Colon (tissue), 2 donors: ENCODE measurements around the gene LCP2.

Experiments
- FAIRE-seq: peaks from 2 replicates; lab custom pipeline; 2012; peaks lifted over from hg19 to GRCh38; lab: Jason Lieb, UNC
- donor health status: control.
- donor health status: control.

The LCP2 gene

GRCh38 chr5:170296036-170296934 lies 1.3 kb downstream of the LCP2 start:
- no peak for FAIRE-seq

GRCh38 chr5:170294556-170294955 lies 3.0 kb downstream of the LCP2 start:
- FAIRE-seq = no peak

DNA sequence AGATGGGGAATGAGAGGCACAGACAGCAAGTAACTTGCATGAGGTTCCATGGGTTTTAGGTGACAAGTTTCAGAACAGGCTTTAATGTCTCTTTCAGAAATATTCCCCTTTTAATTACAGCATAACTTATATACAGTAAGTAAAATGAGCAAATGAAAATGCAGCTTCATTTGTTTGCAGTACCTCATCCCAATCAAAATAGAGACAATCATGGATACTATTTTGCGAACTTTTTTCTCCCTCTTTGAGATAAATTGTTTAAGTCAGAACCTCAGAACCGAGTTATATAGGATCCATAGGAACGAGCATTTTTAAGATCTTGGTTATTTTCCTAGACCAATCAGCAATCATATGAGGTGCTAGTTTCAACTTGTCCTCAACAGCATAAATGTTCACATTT lies 3.5 kb downstream of the LCP2 start:
- FAIRE-seq = no peak

DNA sequence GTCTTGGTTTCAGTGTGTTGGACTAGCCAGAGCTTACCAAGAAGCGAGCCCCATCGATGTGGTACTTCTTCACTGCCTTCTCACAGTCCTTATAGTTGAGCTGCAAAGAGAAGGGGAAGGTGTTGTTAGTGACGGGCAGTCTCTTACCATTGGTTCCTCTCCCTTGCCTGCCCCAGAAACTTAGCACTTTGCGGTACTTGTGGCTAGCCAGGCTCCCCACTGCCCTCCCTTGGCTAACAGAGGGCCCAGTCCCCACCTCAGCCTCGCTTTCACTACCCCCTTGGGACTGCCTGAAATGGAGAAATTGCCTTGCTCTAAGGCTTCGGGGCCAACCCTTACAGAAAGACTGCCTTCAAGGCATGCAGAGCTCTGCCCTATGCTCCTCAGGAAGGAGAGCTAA lies 4.3 kb downstream of the LCP2 start:
- no peak for FAIRE-seq

GRCh38 chr5:170292179-170293104 lies 5.1 kb downstream of the LCP2 start:
- FAIRE-seq = no peak

- no peak for FAIRE-seq
Measured at GRCh38 chr5:170290498-170290897, 7.1 kb downstream of the LCP2 start.

GRCh38 chr5:170289764-170290163 lies 7.8 kb downstream of the LCP2 start:
- FAIRE-seq = no peak

GRCh38 chr5:170289121-170289520 lies 8.5 kb downstream of the LCP2 start:
- FAIRE-seq = no peak

DNA sequence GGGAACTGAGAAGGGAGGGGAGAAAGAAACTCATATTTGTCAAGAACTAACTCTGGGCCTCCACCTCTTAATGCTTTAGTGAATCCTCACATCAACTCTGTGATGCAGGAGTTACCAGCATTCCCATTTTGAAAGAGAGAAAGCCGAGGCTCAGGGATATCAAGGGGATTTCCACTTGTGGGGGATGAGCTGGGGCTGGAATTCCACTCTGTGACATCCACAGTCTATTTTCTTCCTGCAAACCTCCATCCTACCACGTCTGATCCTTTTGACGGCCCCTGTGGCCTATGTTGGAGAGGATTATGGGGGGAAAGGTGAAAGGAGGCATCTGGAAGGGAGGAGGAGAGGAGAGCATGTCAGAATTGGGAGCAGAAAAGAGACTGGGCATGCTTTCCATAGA lies 9.0 kb downstream of the LCP2 start:
- FAIRE-seq = no peak

GRCh38 chr5:170288151-170288550 lies 9.4 kb downstream of the LCP2 start:
- no peak for FAIRE-seq

DNA sequence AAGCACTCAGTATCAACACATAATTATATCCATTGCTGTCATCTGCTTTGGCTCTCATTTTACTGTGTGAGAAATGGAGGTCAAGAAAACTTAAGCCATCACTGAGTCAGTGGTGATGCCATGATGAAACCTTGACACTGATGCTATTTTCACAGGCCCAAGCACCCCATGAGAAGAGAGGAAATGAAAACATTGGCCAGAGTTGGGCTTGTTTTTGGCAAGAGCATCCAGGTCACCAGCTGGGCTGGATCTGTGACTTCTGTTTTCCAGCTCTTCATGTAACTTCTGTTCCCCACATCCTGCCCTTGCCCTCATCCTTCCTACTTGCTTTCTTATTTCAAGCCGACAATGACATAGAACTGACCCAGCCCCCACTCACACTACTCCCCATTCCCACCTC lies 10.0 kb downstream of the LCP2 start:
- no peak for FAIRE-seq

GRCh38 chr5:170286386-170286925 lies 11.1 kb downstream of the LCP2 start:
- no peak for FAIRE-seq

DNA sequence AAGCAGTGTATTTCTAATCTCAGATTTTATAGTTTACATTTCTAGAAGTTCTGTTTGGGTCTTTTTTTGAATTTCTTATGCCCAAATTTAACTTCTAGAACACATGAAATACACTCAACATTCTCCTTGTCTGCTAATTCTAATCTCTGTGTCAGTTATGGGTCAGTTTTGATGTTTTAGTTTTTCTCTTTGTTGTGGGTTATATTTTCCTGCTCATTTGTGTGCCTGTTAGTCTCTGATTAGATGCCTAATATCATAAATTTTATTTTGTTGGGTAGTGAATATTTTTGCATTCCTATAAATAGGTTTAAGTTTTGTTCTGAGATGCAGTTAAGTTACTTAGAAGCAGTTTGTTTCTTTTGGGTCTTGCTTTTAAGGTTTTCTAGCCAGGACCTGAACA lies 12.4 kb downstream of the LCP2 start:
- FAIRE-seq = no peak

- no peak for FAIRE-seq
Measured at GRCh38 chr5:170284231-170284630, 13.3 kb downstream of the LCP2 start.

- FAIRE-seq = no peak
Measured at GRCh38 chr5:170283296-170283695, 14.3 kb downstream of the LCP2 start.

DNA sequence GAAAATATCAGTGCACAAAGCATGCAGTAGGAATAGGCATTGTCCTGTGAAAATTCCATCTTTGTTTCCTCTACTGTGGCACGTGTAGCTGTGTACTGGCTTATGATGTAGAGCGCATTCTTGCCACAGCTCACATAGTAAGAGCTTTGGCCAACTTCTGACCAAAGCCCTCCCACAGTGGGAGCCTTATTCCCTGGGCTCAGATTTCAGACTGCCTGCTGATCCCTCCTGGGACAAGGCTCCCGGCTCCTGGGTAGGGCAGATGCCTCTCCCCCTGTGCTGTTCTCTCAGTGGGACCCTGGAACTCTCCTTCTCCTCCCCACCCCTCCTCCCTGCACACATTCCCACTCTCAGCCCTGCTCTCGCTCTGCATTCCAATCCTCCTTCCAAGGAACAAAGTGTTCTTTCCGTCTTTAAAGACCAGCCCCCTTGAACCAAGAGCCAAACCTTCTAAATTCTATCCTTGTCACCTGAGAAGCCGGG lies 17.5 kb downstream of the LCP2 start:
- FAIRE-seq = no peak

GRCh38 chr5:170279459-170279817 lies 18.1 kb downstream of the LCP2 start:
- no peak for FAIRE-seq

DNA sequence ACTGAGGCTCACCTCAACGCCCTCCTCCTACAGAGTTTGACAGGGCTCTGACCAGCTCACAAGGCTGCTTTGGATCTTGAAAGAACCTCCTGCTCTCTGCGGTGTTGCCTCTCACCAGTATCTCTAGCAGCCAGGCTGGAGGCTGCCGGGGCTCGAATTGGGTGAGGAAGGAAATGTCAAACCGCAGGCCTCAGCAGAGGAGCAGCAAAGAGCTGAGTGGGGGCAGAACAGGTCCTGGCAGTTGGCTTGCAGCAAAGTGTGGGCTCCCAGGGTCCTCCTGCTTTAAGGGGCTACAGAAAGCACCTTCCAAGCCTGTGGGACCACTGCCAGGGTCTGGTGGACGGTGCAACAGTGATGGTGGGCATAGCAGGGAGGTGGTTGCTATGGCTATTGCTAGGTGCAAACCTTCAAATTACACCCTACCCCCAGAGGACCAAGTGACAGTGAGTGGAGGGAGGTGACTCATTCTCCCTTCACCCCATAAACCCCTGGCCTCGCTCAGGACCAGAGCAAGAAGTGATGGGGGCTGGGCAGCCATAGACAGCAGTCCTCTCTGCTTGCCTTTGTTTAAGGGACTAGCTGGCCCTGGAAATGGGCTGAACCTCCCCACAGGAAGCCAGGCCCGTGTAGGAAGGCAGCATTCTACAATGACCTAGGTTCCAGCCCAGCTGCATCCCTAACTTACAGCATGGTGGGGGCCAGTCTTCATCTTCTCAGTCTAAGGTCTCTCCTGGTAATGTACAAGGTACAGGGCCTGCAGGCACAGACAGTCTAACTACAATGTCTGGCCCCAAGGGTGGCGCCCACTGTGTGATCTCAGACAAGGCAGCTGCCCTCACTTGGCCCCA lies 18.7 kb downstream of the LCP2 start:
- no peak for FAIRE-seq

GRCh38 chr5:170277867-170278281 lies 19.7 kb downstream of the LCP2 start:
- FAIRE-seq = no peak

DNA sequence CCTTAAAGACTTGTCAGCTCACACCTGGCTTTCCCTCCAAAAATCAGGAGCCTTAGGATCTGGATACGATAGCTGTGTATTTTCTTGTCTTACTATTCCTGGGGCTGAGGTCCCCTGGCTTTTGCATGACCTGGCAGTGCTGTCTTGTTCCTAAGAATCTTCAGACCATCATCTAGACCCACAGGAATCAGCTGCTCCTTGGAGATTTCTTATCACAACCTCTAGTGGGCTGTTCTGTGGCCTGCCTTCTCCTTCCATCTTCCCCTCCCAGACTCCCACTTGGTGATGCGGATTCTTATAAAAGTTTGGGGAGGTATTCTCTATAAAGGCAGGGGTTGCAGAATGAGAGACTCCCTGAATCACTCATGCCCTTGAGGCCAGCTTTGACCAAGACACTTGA lies 21.4 kb downstream of the LCP2 start:
- no peak for FAIRE-seq

DNA sequence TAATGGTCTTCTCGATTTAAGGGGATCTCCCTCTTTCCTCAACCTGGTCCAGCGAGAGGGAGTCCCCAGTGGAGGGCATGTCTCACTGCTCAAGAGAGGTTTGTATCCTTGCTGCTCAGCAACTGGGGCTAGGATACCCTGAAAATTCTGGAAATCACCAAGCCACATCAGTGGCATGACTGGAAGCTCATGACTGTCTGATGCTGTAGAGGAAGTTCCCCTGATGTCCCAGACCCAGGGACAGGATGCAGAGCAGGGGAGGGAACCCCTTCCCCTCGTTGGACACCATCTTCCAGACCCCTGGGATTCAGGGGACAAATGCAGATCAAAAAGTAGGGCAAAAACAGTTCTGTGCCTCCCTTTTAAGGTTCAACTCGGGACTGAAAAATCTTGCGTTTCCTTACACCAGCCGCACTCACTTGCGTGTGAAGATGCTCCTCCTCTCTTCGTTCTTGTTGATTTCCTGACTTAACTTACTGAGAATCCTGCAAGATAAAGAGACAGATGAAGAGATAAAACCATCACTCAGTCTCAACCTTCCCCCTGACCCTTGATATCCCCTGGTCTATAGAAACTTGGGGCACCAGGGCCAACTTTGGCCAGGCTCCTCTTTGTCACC lies 22.1 kb downstream of the LCP2 start:
- FAIRE-seq = no peak
